NCI-H1694 treated with DMSO at 0.1 percent for 48 hours (cell line): ENCODE results near the gene AK1.

ENCODE experiments used
- DNase-seq: peaks from one replicate; lab custom pipeline; 2025; lab: John Stamatoyannopoulos, UW

AK1 gene

DNA sequence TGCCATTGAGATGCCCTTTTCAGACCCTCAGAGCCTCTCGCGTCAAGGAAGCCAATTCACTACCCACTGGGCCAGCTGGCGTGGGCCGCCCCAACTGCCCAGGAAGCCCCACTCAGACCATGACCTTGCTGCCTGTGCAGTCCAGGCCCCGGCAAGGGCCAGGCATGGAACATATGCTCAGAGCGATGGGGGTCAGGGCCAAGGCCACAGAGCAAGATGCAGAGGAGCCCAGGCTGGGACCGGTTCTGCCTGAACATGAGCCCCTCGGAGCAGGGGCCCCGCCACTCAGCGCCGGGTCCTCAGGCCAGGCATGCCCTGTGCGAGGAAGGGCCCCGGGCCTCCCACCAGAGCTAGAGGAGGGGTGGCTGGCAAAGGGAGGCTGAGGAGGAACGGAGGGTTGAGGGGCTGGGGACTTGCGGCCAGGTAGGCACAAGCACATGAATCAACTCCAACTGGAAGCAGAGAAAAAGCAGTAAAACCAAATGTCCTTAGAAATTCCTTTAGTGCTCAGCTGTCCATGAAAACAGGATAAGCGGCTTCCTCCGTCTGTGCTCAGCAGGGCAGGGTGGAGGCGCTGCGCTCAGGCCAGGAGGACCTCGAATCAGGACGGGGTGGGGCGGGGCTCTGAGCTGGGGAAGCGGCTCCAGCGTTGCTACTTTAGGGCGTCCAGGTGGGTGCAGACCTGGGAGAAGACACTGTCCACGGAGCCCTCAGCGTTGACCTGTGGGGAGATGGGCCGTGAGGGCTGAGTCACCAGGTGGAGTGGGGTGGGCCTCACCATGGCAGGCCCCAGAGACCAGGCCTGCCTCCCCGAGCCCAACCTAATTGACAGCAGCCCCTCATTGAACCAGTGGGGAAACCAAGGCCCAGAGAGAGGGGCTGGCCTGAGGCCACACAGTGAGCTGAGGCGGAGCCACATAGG is 9.9 kb downstream of the AK1 start:
- no peak for DNase-seq

DNA sequence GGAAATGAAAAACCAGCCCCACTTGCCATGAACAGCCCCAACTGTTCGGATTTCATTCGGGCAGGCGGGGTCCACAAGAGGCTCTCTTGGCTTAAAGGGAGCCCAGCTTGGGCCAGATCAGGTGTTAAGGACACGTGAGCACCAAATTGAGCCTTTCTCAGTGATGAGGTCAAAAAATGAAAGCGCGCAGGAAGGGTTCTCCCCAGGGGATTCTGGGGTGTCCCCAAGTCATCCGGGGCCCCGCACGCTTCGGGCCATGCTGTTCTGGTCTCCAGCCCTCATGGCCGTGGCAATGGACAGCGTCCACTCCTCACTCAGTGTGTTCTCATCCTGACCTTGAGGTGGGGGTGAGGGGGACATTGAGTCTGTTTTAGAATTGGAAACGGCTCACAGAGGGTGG is 10.9 kb downstream of the AK1 start:
- DNase-seq: no peak

- DNase-seq: no peak
Observed at GRCh38 chr9:127865645-127866464, 11.6 kb downstream of the AK1 start.

DNA sequence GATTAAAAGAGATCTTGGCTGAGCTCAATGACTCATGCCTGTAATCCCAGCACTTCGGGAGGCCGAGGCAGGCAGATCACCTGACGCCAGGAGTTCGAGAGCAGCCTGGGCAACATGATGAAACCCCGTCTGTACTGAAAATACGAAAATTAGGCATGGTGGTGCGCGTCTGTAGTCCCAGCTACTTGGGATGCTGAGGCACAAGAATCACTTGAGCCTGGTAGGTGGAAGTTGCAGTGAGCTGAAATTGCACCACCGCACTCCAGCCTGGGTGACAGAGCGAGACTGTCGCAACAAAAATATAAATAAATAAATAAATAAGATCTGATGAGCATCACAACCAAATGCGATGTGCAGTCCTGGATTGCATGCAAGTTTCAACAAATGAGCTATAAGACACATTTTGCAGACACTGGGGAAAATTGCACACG is 14.3 kb downstream of the AK1 start:
- DNase-seq: no peak

GRCh38 chr9:127862075-127863011 is 15.1 kb downstream of the AK1 start:
- no peak for DNase-seq

DNA sequence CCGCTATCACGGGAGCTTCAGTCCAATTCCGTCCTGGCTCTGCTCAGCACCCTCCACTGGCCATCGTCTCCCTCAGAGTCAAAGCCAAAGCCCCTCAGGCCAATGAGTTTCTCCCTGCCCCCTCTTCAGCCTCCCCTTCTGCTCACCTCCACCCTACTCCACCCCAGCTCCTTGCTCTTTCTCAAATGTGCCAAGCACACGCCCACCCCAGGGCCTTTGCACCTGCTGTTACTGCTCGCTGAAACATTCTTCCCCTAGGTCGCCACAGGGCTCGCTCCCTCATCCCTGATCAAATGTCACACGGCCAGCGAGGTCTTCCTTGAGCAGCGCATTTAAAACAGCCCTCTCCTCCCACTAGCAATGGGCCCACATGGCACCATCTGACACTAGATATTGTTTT is 16.7 kb downstream of the AK1 start:
- DNase-seq: no peak

- DNase-seq: no peak
Observed at GRCh38 chr9:127860260-127860659, 17.2 kb downstream of the AK1 start.

GRCh38 chr9:127858041-127858512 is 19.4 kb downstream of the AK1 start:
- DNase-seq: peak; percentile 27

- DNase-seq: no peak
Observed at GRCh38 chr9:127857278-127857677, 20.2 kb downstream of the AK1 start.

GRCh38 chr9:127856729-127857116 is 20.8 kb downstream of the AK1 start:
- DNase-seq: no peak

GRCh38 chr9:127856094-127856728 is 21.3 kb downstream of the AK1 start:
- DNase-seq: no peak

DNA sequence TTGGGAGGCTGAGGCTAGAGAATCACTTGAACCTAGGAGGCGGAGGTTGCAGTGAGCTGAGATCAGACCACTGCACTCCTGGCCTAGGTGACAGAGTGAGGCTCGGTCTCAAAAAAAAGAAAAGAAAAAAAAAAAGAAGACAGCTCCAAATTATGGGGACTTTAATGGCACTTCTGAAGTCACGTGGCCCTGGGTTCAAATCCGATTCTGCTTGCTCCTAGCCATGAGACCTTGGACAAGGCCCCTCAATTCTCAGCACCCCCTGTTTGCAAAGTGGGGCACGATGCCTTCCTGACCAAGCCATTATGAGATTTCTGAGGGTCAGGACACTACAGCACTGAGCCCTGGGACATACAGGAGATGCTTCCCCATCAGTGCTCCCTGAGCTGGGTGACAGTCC is 22.0 kb downstream of the AK1 start:
- no peak for DNase-seq

GRCh38 chr9:127854960-127855359 is 22.5 kb downstream of the AK1 start:
- no peak for DNase-seq

GRCh38 chr9:127854184-127854806 is 23.2 kb downstream of the AK1 start, which contains the start of gene ENG:
Gene ENG (minus strand): TSS chr9:127854658. CDS start chr9:127854355, 303 bp downstream.
- DNase-seq: no peak

DNA sequence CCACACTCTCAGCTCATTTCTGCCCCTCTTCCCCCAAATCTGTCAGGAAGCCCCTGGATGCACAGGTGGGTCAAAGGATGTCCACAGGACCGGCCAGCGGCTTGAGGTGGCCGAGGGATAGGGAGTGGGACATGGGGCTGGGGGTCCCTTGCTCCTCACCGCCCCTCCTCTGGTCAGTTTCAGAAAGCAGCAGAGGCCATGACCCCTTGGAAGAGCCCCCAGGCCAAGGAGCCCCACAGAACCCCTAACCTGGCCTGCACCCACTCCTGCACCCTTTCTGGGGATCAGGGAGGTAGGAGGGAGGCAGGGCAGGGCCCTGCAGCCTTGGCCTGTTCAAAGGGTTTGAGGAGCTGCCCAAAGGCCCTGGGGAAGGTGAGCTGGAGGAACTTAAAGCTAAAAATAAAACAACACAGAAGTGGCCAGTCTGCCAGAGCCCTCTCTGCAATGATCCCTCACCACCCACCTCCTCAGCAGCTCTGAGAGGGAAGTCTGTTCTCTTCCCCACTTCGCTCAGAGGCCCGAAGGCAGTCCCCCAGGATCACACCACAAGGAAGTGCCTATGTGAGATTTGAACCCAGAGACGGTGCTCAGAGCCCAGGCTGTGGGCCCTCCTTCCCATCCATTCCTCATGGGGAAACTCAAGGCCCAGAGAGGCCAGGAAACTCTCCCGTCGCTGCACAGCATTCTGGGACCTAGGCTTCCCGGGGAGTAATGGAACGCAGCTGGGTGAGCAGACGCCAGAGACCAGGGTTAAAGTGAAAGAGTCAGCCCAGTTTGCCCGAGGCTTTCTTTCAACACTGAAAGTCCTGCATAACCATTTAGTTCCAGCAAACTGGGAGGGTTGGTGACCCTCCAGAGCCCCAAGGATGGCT is 23.9 kb downstream of the AK1 start:
- DNase-seq: no peak

DNA sequence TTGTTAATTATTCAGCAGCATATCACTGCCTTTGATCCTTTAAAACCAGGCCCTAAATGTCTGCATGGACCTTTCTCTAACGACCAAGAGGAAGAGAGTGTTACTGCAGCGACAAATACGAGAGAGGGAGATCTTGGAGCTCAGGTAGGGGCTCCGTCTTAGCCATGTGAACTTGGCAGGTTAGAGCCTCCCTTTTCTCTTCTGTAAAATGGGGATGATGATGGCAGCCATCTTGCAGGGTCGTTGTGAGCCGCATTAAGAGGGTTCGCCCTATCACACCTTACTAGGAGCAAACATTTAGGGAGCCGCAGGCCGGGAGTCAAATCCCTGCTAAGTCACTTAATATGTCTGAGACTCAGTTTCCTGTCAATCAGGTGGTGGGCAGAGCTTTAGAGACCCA is 24.6 kb downstream of the AK1 start:
- DNase-seq: no peak

- no peak for DNase-seq
Observed at GRCh38 chr9:127850286-127850830, 27.1 kb downstream of the AK1 start.

GRCh38 chr9:127848756-127849504 is 28.5 kb downstream of the AK1 start:
- no peak for DNase-seq
